HEK293T (cell line): ENCODE data around the gene CCT6A.
"Not testable (repeated sequence)": the region's sequence is repeated elsewhere in the genome, so short reads cannot be mapped to it uniquely, and the experiment has no call there.

Experiments
- CTCF ChIA-PET: fragments of 350-600 bp; formaldehyde crosslinking; extraction: SDS; loops from one replicate; lab custom pipeline; 2021; ENCODE audit warnings: antibody characterized with exemption, inconsistent platforms; lab: Yijun Ruan, JAX
- POLR2A ChIA-PET: fragments of 350-600 bp; formaldehyde crosslinking; extraction: SDS; loops from one replicate; lab custom pipeline; 2020; ENCODE audit warnings: antibody characterized with exemption, inconsistent platforms; lab: Yijun Ruan, JAX
- DNase-seq: peaks from one replicate; pipeline ENCODE4 v3.0.0; 2012; ENCODE audit warnings: mixed read lengths; ENCODE audit errors: extremely low spot score
- ARNT ChIP-seq: fragments of 450-650 bp; IDR thresholded peaks from 2 replicates; pipeline ENCODE4 v1.6.1; 2017; ENCODE audit warnings: mild to moderate bottlenecking
- BHLHE40 ChIP-seq: fragments of 450-650 bp; IDR thresholded peaks from 2 replicates; pipeline ENCODE4 v1.6.1; 2016; ENCODE audit warnings: mild to moderate bottlenecking, moderate library complexity, borderline replicate concordance
- CTBP1 ChIP-seq: fragments of 450-650 bp; IDR thresholded peaks from 2 replicates; pipeline ENCODE4 v1.6.1; 2016; ENCODE audit warnings: borderline replicate concordance
- ELF4 ChIP-seq: fragments of 450-650 bp; IDR thresholded peaks from 2 replicates; pipeline ENCODE4 v1.6.1; 2017; ENCODE audit warnings: antibody characterized with exemption
- FOXA1 ChIP-seq: fragments of 450-650 bp; IDR thresholded peaks from 2 replicates; pipeline ENCODE4 v1.6.1; 2016; ENCODE audit warnings: mild to moderate bottlenecking
- FOXK2 ChIP-seq: fragments of 450-650 bp; IDR thresholded peaks from 2 replicates; pipeline ENCODE4 v1.6.1; 2016; ENCODE audit warnings: mild to moderate bottlenecking
- FOXM1 ChIP-seq: fragments of 450-650 bp; IDR thresholded peaks from 2 replicates; pipeline ENCODE4 v1.6.1; 2017; ENCODE audit warnings: mild to moderate bottlenecking, borderline replicate concordance
- HDGF ChIP-seq: fragments of 450-650 bp; IDR thresholded peaks from 2 replicates; pipeline ENCODE4 v1.6.1; 2017; ENCODE audit warnings: antibody characterized with exemption, borderline replicate concordance
- L3MBTL2 ChIP-seq: fragments of 450-650 bp; conservative IDR thresholded peaks from 2 replicates; pipeline ENCODE4 v1.6.1; 2016; ENCODE audit warnings: mild to moderate bottlenecking
- LEF1 ChIP-seq: fragments of 450-650 bp; IDR thresholded peaks from 2 replicates; pipeline ENCODE4 v1.6.1; 2017; ENCODE audit warnings: mild to moderate bottlenecking, borderline replicate concordance
- NFRKB ChIP-seq: fragments of 450-650 bp; IDR thresholded peaks from 2 replicates; pipeline ENCODE4 v1.6.1; 2016; ENCODE audit warnings: mild to moderate bottlenecking, moderate library complexity
- PKNOX1 ChIP-seq: fragments of 450-650 bp; IDR thresholded peaks from 2 replicates; pipeline ENCODE4 v1.6.1; 2016
- SP1 ChIP-seq: fragments of 450-650 bp; IDR thresholded peaks from 2 replicates; pipeline ENCODE4 v1.6.1; 2017
- TARDBP ChIP-seq: fragments of 450-650 bp; IDR thresholded peaks from 2 replicates; pipeline ENCODE4 v1.6.1; 2016
- ZNF384 ChIP-seq: fragments of 450-650 bp; IDR thresholded peaks from 2 replicates; pipeline ENCODE4 v1.6.1; 2016

CCT6A gene

GRCh38 chr7:56051339-56052191, at the start of gene CCT6A, which contains the start of gene PSPH:
TSS of gene CCT6A (plus strand) at chr7:56051765. CDS start at chr7:56051849, 84 bp downstream.
TSS of gene PSPH (minus strand) at chr7:56051444. CDS start at chr7:56021212, 30,232 bp downstream.
- ChIA-PET CTCF (interaction anchor here (0.6 to 1.5 kb wide), 4 partner anchors 11 to 439 kb away, joined by 3 to 4 read pairs (median 3); no protein-coding TSS in a partner anchor), POLR2A (interaction anchor here (0.6 to 2.6 kb wide), 22 partner anchors 9 to 1292 kb away, joined by 3 to 79 read pairs (median 4); partner anchors contain the start of genes CHCHD2, NIPSNAP2, SEC61G and SUMF2)
- peak; percentile 10; the same call in 1 of the 2 replicates for TF ChIP-seq ELF4
- no peak for TF ChIP-seq TARDBP
- no peak for TF ChIP-seq ZNF384
- TF ChIP-seq PKNOX1: no peak
- peak; percentile 73 for TF ChIP-seq L3MBTL2
- no peak for TF ChIP-seq BHLHE40
- peak; percentile 83 for DNase-seq

GRCh38 chr7:56003749-56004148, 47.8 kb upstream of the CCT6A start:
- TF ChIP-seq PKNOX1: no peak
- POLR2A ChIA-PET: no interaction called here

GRCh38 chr7:56007167-56007652, 44.4 kb upstream of the CCT6A start:
- ChIA-PET POLR2A (interaction anchor here (0.6 to 1.0 kb wide), 3 partner anchors 44 to 641 kb away, joined by 3 to 4 read pairs (median 3); partner anchors contain the start of genes CCT6A and PSPH), CTCF (interaction anchor here (0.7 kb wide), 1 partner anchor 11 kb away, joined by 3 read pairs; no protein-coding TSS in a partner anchor)
- peak; percentile 12 for DNase-seq
- no peak for TF ChIP-seq PKNOX1
- peak; percentile 67; the same call in 1 of the 2 replicates for TF ChIP-seq ZNF384

More at GRCh38 chr7:56003749-56004148, 47.8 kb upstream of the CCT6A start:
- CTCF ChIA-PET: interaction anchor here (0.6 kb wide), 1 partner anchor 17 kb away, joined by 3 read pairs; no protein-coding TSS in a partner anchor
- no peak for DNase-seq

GRCh38 chr7:56007891-56008290, 43.7 kb upstream of the CCT6A start:
- no peak for TF ChIP-seq CTBP1
- no peak for TF ChIP-seq HDGF
- TF ChIP-seq NFRKB: no peak
- no peak for TF ChIP-seq FOXM1
- no peak for TF ChIP-seq FOXK2
- TF ChIP-seq PKNOX1: no peak
- no peak for TF ChIP-seq FOXA1
- TF ChIP-seq BHLHE40: no peak
- ChIA-PET POLR2A (interaction anchor here (1.0 to 2.0 kb wide), 3 partner anchors 43 to 642 kb away, joined by 3 to 5 read pairs (median 4); partner anchors contain the start of genes CCT6A, PSPH and SUMF2), CTCF (no interaction called here)
- no peak for DNase-seq

- DNase-seq: no peak
- POLR2A ChIA-PET: interaction anchor here (1.0 to 2.0 kb wide), 2 partner anchors 55 to 96 kb away, joined by 3 to 5 read pairs; partner anchors contain the start of genes CHCHD2 and SUMF2
- TF ChIP-seq PKNOX1 (no peak), ZNF384 (no peak), FOXA1 (no peak), TARDBP (no peak), LEF1 (no peak), ELF4 (no peak), SP1 (no peak), FOXK2 (no peak), CTBP1 (no peak), L3MBTL2 (no peak), BHLHE40 (no peak), NFRKB (no peak), ARNT (no peak)
- CTCF ChIA-PET: interaction anchor here (0.8 kb wide), 1 partner anchor 31 kb away, joined by 6 read pairs; no protein-coding TSS in a partner anchor
Observed at GRCh38 chr7:56009695-56010094, 41.9 kb upstream of the CCT6A start.

- CTCF ChIA-PET: interaction anchor here (0.6 kb wide), 1 partner anchor 81 kb away, joined by 3 read pairs; no protein-coding TSS in a partner anchor
- POLR2A ChIA-PET, DNase-seq: not testable (repeated sequence)
Observed at GRCh38 chr7:56017015-56017414, 34.5 kb upstream of the CCT6A start.
